Measurements from ENCODE around the gene GUCY1B1.

The GUCY1B1 gene

DNA sequence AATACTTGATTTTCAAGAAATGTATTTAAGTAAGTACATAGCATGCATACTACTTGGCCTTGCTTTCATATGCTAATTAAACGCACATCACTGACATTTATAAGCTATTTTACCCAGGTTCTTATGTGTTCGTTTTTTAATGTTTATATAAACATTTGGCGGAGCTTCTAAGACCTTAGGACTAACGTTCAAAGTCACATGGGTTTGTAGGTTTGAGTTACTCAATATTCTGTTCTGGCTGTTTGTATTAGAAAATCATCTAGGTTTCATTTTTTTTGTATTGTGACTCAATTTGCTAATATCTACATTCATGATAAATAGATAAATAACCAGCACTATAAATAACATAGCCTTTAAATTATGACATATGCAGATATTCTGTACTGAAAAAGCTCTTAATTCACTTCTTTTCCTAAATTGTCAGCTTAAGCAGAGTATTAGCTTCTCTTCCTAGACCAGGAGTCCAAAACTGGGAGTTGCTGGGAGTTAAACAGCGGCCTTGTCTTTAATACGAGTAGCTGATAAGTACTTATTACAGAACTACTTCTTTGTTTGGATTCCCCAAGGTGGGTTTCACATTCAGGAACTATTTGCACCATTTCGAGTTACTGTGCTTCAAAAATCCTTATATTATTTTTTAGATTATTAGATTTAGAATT is 42.0 kb downstream of the GUCY1B1 start:
- no peak for DNase-seq

DNA sequence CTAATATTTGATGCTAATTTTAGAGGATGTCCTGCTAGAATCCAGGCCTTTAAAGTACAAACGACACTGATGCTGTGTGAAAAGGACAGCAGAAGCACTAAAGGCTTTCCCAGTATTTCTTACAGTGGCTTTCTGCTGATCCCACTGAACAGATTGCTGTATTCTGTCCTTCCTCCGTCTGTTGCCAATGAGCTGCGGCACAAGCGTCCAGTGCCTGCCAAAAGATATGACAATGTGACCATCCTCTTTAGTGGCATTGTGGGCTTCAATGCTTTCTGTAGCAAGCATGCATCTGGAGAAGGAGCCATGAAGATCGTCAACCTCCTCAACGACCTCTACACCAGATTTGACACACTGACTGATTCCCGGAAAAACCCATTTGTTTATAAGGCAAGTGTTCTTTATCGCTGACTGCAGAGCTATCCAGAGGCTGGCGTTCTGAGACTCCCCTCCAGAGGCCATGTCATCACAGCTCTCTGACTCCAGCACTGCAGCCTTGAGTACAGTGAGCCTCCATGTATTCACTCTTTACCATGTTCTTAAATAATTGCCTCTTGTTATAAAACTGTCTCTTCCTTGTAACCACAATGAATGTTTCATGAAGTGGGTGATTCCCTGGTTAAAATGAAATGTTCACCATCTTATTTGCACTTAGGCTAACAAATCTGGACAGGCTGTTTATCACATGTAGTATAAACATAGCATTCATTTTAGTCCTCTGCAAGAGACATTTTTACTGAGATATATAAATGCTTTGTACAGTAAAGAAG is 43.6 kb downstream of the GUCY1B1 start:
- no peak for DNase-seq

- DNase-seq: no peak
These were observed 46.2 kb downstream of the GUCY1B1 start for GRCh38 chr4:155805016-155805415.

GRCh38 chr4:155807021-155807420 is 48.2 kb downstream of the GUCY1B1 start:
- DNase-seq: no peak

DNA sequence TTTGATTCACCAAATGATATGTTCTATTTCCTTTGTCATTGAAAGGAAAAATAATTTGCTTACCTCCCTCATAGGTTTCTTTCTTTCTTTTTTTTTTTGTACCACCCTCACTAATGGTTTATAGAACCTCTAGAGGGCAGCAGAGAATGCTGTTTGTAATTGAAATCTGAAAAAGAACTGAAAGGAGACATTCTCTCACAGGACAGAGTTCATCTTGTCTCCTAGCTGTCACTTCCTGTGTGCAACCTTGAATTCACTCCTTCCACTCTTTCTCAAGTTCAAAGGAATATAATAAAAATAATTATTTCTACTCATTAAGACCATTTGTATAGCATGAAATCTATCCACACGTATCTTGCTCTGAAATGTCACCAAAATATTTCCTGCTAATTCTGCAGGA is 51.0 kb downstream of the GUCY1B1 start:
- peak in 1 of 2 donors; percentile 47 for DNase-seq

DNA sequence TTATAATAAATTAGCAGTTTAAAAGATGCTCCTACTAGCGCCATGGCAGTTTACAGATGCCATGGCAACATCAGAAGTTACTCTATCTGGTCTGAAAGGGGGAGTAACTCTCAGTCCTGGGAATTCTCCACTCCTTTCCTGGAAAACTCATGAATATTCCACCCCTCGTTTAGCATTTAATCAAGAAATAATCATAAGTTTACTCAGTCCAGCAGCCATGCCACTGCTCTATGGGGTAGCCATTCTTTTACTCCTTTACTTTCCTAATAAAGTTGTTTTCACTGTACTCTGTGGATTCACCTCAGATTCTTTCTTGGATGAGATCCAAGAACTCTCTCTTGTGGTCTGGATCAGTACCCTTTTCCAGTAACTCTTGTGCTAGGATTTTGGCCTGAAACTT is 52.3 kb downstream of the GUCY1B1 start:
- no peak for DNase-seq

DNA sequence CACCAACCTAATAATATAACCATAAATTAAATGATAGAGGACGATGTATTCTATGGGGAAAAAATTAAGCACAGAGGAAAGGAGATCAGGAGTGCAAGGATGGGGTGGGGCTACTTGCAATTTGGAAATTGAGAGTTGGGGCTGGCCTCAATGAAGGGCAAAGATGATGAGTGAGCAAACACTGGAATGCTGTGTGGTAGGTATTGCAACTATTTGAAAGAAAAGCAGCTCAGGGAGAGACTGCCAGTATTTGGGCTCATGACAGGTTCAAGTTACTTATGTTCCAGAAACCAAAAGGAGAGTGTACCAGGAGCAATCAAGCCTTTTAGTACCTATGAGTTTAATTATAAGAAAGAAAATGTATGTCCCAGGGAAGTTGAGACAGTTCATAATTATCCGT is 59.8 kb downstream of the GUCY1B1 start:
- DNase-seq: no peak

DNA sequence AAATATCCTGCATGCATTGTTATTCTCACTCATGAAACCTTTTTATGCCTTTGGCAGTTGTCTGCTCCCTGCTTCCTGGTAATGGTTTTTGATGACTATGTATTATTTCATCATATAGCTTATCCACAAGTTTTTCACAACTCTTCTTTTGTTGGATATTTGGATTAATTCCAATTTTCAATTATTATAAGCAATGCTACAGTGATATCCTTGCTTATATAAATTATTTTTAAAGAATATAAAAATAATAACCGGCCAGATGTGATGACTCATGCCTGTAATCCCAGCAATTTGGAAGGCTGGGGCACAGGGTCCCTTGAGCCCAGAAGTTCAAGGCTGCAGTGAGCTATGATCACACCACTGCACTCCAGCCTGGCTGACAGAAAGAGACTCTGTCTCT is 60.2 kb downstream of the GUCY1B1 start:
- no peak for DNase-seq

DNA sequence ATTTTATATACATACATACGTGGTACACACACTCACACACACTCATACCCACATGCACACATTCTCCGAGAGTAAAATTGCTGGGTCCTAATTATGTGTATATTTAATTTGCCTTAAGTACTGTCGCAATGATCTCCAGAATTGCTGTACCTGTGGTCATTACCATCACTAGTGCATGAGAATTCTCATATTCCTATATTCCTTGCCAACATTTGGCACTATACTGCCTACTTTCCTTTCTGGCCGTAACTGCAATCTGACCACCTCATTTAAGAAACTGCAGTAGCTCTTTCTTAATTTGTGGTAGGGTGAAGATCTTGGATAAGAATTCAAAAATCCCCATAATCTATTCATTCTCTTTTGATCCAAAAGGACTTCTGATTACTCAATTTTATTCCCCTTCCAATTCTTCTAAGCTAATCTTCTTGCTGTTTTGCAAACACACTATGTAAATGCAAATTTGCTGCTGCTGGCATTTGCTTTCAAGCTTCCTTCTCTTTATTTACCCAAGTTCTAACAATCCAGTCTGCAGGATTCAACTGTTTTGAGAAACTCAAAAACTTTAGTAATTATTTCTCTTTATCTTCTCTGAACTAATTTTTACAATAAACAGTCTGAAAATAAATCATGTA is 62.2 kb downstream of the GUCY1B1 start:
- no peak for DNase-seq

DNA sequence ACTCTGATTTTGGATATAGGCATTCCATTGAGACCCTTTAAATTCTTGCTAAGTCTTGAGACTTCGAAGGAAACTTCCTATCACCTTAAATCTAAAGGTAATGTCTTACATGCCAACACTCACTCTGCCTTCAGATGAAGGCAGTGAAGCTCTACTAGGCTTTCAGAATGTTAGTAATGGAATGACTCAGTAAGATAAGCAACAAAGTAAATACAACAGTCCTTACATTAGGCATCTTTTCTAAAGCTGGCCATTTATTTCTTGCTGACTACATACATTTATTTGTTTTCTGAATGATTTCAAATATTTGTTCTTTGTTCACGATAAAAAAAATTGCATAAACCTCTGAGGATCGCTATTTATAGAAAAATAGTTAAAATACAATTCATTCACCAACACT is 63.8 kb downstream of the GUCY1B1 start:
- DNase-seq: no peak

DNA sequence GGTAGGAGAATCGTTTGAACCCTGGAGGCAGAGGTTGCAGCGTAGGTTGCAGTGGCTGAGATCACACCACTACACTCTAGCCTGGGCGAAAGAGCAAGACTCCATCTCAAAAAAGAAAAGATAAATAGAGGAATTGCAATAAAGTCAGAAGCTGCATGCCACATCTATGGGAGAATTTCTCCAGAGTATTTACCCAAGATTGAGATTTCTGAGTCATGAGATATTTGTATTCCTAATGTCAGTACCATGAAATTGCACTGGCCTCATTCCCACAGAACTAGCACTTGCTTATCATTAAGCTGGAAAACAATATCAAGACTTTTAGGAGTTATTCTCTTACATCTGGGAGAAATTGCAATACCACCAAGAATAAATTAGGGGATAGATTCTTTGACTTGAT is 69.8 kb downstream of the GUCY1B1 start:
- DNase-seq: no peak

GRCh38 chr4:155832664-155833063 is 73.8 kb downstream of the GUCY1B1 start:
- DNase-seq: no peak

DNA sequence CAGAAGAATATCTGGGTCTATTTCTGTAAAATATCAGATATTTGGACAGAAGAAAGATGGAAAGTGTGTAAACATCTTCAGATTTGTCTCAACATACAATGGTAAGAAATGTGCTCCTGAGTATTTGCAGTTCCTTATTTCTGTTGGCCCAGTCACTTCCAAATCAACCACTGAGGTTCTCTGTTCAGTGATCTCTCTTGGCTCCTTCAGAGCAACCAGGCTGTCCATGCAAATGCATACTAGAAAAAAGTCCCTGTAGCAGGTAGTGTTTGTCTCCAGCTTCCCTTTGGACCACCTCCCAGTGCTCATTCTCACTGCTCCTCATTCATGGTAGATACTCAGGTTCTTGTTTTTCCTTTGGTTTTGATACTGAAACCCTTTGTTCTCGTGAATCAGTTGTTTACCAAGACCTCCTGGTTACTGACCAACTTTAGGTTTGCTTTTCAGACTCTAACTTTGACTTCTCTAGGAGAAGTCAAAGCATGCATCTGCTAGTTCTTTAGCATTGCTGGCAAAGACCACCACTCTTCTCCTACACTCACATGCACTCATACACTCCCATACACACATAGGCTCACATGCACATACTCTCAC is 78.5 kb downstream of the GUCY1B1 start:
- no peak for DNase-seq

- DNase-seq: no peak
These were observed 83.3 kb downstream of the GUCY1B1 start for GRCh38 chr4:155842080-155842479.

DNA sequence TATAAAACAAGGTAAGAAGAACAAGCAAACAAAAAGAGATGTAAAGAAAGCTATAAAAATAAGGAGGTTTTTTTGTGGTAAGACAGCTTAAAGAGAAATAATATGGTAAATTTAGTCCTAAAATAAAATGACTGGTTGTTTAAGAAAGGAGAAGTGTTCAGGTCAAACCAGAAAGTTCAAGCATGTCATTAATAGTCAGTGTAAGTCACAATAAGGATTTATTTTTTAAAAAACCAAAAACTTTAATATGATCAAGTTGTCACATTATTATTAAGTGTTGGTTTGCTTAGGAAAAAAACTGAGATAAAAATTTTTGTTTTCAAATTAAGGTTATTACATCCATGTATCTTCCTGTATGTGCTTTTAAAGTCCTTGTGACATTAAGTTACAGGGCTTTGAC is 88.1 kb downstream of the GUCY1B1 start:
- no peak for DNase-seq

- DNase-seq: no peak
These were observed 90.2 kb downstream of the GUCY1B1 start for GRCh38 chr4:155849042-155849441.

- DNase-seq: no peak
These were observed 94.4 kb downstream of the GUCY1B1 start for GRCh38 chr4:155853189-155853588.

DNA sequence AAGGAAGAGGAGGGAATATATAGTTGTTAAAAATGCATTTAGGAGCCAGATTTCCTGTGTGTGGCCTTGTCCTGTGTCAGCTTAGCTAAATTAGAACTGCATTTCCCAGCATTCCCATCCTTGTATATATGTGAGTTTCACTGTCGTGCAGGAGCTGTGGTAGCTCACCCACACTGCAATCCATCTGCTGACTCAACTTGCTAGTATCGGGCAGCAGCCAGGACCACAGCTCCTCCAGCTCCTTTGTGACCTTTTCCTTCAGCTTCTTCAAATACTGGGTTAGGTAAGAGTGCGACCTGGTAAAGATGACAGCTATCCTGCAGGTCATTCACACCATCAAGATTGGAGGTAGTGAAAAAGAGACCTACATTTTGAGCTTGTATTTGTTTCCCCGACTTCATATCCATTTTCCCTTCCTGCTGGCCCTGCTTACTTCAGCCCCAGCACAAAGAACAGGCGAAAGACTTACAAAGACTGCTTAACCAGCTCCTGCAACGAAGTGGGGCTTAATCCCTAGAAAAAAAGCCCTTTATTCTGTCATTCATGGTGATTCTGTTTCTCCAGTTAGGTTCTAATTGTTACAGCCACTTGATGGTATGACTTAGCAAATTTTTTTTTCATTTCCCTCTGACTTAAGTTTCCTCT is 95.9 kb downstream of the GUCY1B1 start:
- DNase-seq: no peak

DNA sequence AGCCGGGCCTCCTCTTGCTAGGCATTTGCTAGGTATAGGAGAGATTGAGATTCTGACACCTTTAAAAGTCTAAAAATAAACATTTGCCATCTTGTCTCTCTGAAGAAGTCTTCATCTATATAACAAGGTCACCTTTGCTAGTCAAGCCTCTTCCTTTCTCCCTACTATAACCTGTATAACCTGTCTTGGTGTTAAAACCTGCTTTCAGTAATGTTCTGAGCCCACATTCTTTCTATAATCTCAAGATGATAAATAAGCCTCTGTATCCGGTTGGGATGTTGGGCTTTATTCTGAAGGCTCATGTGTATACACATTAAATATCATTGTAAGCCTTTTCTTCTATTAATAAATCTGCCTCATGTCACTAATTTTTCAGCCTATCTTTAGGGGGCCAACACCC is 97.1 kb downstream of the GUCY1B1 start:
- no peak for DNase-seq

Measured in CD4-positive, alpha-beta T cell treated with Interleukin-1 beta for 1 hour (primary cell).